HEK293 (cell line): ENCODE measurements around the gene GUK1.

Experiments used
- ATF2 ChIP-seq: fragments of 450-650 bp; formaldehyde crosslinking; IDR thresholded peaks from 2 replicates; pipeline ENCODE4 v1.5.1; 2016; ENCODE audit warnings: missing biosample characterization, missing genetic modification characterization, low read depth
- BCL11A ChIP-seq: fragments of 450-650 bp; formaldehyde crosslinking; IDR thresholded peaks from 2 replicates; pipeline ENCODE4 v1.5.1; 2016; ENCODE audit warnings: low read depth, missing biosample characterization, missing genetic modification characterization
- HOXC10 ChIP-seq: sonication (generic); formaldehyde crosslinking; IDR thresholded peaks from 2 replicates; pipeline ENCODE4 v1.8.1; 2023; ENCODE audit warnings: mild to moderate bottlenecking, missing genetic modification reagents
- MYNN ChIP-seq: fragments of 450-650 bp; formaldehyde crosslinking; IDR thresholded peaks from 2 replicates; pipeline ENCODE4 v1.5.1; 2016; ENCODE audit warnings: missing biosample characterization, missing genetic modification characterization, borderline replicate concordance
- PATZ1 ChIP-seq: fragments of 450-650 bp; formaldehyde crosslinking; IDR thresholded peaks from 2 replicates; pipeline ENCODE4 v1.5.1; 2016; ENCODE audit warnings: missing biosample characterization, missing genetic modification characterization
- SCRT1 ChIP-seq: fragments of 450-650 bp; formaldehyde crosslinking; IDR thresholded peaks from 2 replicates; pipeline ENCODE4 v1.5.1; 2016; ENCODE audit warnings: missing biosample characterization, missing genetic modification characterization, borderline replicate concordance
- SCRT2 ChIP-seq: fragments of 450-650 bp; formaldehyde crosslinking; IDR thresholded peaks from 2 replicates; pipeline ENCODE4 v1.5.1; 2016; ENCODE audit warnings: missing biosample characterization, missing genetic modification characterization
- SP2 ChIP-seq: fragments of 450-650 bp; formaldehyde crosslinking; IDR thresholded peaks from 2 replicates; pipeline ENCODE4 v1.5.1; 2016; ENCODE audit warnings: missing biosample characterization, missing genetic modification characterization
- SP7 ChIP-seq: fragments of 450-650 bp; formaldehyde crosslinking; IDR thresholded peaks from 2 replicates; pipeline ENCODE4 v1.5.1; 2016; ENCODE audit warnings: missing biosample characterization, missing genetic modification characterization
- YY2 ChIP-seq: fragments of 450-650 bp; formaldehyde crosslinking; IDR thresholded peaks from 2 replicates; pipeline ENCODE4 v1.5.1; 2016; ENCODE audit warnings: missing biosample characterization, missing genetic modification characterization
- ZBTB17 ChIP-seq: fragments of 450-650 bp; formaldehyde crosslinking; IDR thresholded peaks from 2 replicates; pipeline ENCODE4 v1.5.1; 2016; ENCODE audit warnings: missing biosample characterization, missing genetic modification characterization
- ZBTB20 ChIP-seq: fragments of 450-650 bp; formaldehyde crosslinking; IDR thresholded peaks from 2 replicates; pipeline ENCODE4 v1.5.1; 2016; ENCODE audit warnings: missing biosample characterization, missing genetic modification characterization
- ZNF133 ChIP-seq: fragments of 450-650 bp; formaldehyde crosslinking; IDR thresholded peaks from 2 replicates; pipeline ENCODE4 v1.5.1; 2016; ENCODE audit warnings: missing biosample characterization, missing genetic modification characterization
- ZNF157 ChIP-seq: fragments of 450-650 bp; formaldehyde crosslinking; IDR thresholded peaks from 2 replicates; pipeline ENCODE4 v1.5.1; 2016; ENCODE audit warnings: missing biosample characterization, missing genetic modification characterization
- ZNF202 ChIP-seq: fragments of 450-650 bp; formaldehyde crosslinking; IDR thresholded peaks from 2 replicates; pipeline ENCODE4 v1.5.1; 2016; ENCODE audit warnings: missing biosample characterization, missing genetic modification characterization, borderline replicate concordance
- ZNF354C ChIP-seq: fragments of 450-650 bp; formaldehyde crosslinking; IDR thresholded peaks from 2 replicates; pipeline ENCODE4 v1.5.1; 2016; ENCODE audit warnings: missing biosample characterization, missing genetic modification characterization, low read depth, borderline replicate concordance
- ZNF366 ChIP-seq: fragments of 450-650 bp; formaldehyde crosslinking; conservative IDR thresholded peaks from 2 replicates; pipeline ENCODE4 v1.5.1; 2016; ENCODE audit warnings: missing biosample characterization, missing genetic modification characterization
- ZNF473 ChIP-seq: fragments of 450-650 bp; formaldehyde crosslinking; IDR thresholded peaks from 2 replicates; pipeline ENCODE4 v1.5.1; 2017; ENCODE audit warnings: missing biosample characterization, missing genetic modification characterization
- ZNF510 ChIP-seq: fragments of 450-650 bp; formaldehyde crosslinking; IDR thresholded peaks from 2 replicates; pipeline ENCODE4 v1.5.1; 2018; ENCODE audit warnings: mild to moderate bottlenecking, missing genetic modification characterization, missing biosample characterization; ENCODE audit not compliant: insufficient replicate concordance
- ZNF624 ChIP-seq: fragments of 450-650 bp; formaldehyde crosslinking; IDR thresholded peaks from 2 replicates; pipeline ENCODE4 v1.5.1; 2017; ENCODE audit warnings: missing biosample characterization, missing genetic modification characterization
- ZNF629 ChIP-seq: fragments of 450-650 bp; formaldehyde crosslinking; IDR thresholded peaks from 2 replicates; pipeline ENCODE4 v1.5.1; 2017; ENCODE audit warnings: missing biosample characterization, missing genetic modification characterization
- ZNF704 ChIP-seq: fragments of 450-650 bp; formaldehyde crosslinking; IDR thresholded peaks from 2 replicates; pipeline ENCODE4 v1.5.1; 2016; ENCODE audit warnings: missing biosample characterization, missing genetic modification characterization
- ZNF747 ChIP-seq: fragments of 450-650 bp; formaldehyde crosslinking; IDR thresholded peaks from 2 replicates; pipeline ENCODE4 v1.5.1; 2016; ENCODE audit warnings: missing biosample characterization, missing genetic modification characterization
- ZNF777 ChIP-seq: fragments of 450-650 bp; formaldehyde crosslinking; IDR thresholded peaks from 2 replicates; pipeline ENCODE4 v1.5.1; 2017; ENCODE audit warnings: missing biosample characterization, missing genetic modification characterization, borderline replicate concordance
- ZSCAN23 ChIP-seq: fragments of 450-650 bp; formaldehyde crosslinking; IDR thresholded peaks from 2 replicates; pipeline ENCODE4 v1.5.1; 2016; ENCODE audit warnings: missing biosample characterization, missing genetic modification characterization
- TF ChIP-seq, protein P1 (sequence below): fragments of 450-650 bp; formaldehyde crosslinking; optimal IDR thresholded peaks from 2 replicates; pipeline ENCODE3; 2016; ENCODE audit warnings: missing biosample characterization, mild to moderate bottlenecking, missing genetic modification characterization
- TF ChIP-seq, protein P2 (sequence below): fragments of 450-650 bp; IDR thresholded peaks from 2 replicates; pipeline ENCODE4 v1.5.1; 2018; ENCODE audit warnings: missing biosample characterization, mild to moderate bottlenecking, missing genetic modification characterization
- TF ChIP-seq, protein P3 (sequence below): fragments of 450-650 bp; formaldehyde crosslinking; IDR thresholded peaks from 2 replicates; pipeline ENCODE4 v1.5.1; 2017; ENCODE audit warnings: missing biosample characterization, mild to moderate bottlenecking, missing genetic modification characterization, moderate library complexity

The GUK1 gene

GRCh38 chr1:228109073-228109961, 30.8 kb upstream of the GUK1 start, which contains the start of gene MRPL55 (continued):
- TF ChIP-seq, protein P1, sequence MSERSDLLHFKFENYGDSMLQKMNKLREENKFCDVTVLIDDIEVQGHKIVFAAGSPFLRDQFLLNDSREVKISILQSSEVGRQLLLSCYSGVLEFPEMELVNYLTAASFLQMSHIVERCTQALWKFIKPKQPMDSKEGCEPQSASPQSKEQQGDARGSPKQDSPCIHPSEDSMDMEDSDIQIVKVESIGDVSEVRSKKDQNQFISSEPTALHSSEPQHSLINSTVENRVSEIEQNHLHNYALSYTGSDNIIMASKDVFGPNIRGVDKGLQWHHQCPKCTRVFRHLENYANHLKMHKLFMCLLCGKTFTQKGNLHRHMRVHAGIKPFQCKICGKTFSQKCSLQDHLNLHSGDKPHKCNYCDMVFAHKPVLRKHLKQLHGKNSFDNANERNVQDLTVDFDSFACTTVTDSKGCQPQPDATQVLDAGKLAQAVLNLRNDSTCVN = peak; percentile 48
- no peak for TF ChIP-seq ZNF366 (tag by site-specific recombination)
- TF ChIP-seq ZNF704 = no peak
- peak; percentile 81 for TF ChIP-seq BCL11A (tag by site-specific recombination)
- no peak for TF ChIP-seq ZNF777 (tag by site-specific recombination)
- peak; percentile 99 for TF ChIP-seq ATF2
- TF ChIP-seq, protein P2, sequence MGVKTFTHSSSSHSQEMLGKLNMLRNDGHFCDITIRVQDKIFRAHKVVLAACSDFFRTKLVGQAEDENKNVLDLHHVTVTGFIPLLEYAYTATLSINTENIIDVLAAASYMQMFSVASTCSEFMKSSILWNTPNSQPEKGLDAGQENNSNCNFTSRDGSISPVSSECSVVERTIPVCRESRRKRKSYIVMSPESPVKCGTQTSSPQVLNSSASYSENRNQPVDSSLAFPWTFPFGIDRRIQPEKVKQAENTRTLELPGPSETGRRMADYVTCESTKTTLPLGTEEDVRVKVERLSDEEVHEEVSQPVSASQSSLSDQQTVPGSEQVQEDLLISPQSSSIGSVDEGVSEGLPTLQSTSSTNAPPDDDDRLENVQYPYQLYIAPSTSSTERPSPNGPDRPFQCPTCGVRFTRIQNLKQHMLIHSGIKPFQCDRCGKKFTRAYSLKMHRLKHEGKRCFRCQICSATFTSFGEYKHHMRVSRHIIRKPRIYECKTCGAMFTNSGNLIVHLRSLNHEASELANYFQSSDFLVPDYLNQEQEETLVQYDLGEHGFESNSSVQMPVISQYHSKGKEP (tag by site-specific recombination) = peak; percentile 98
- 0 out of 2 replicates have a peak, but pooled peaks have one; percentile 69 for TF ChIP-seq YY2
- TF ChIP-seq ZNF510 (tag by site-specific recombination) = no peak
- TF ChIP-seq SCRT1 (tag by site-specific recombination) = 0 out of 2 replicates have a peak, but pooled peaks have one; percentile 10
- TF ChIP-seq PATZ1 = peak; percentile 96
- TF ChIP-seq HOXC10 (CRISPR knock-in tag) = peak; percentile 92
- peak; percentile 100 for TF ChIP-seq ZNF629
- TF ChIP-seq ZBTB17 (tag by site-specific recombination) = peak; percentile 82
- TF ChIP-seq MYNN = no peak
- no peak for TF ChIP-seq ZNF133 (tag by site-specific recombination)
- no peak for TF ChIP-seq ZNF354C (tag by site-specific recombination)
- no peak for TF ChIP-seq ZNF473 (tag by site-specific recombination)
- no peak for TF ChIP-seq ZNF624 (tag by site-specific recombination)
- no peak for TF ChIP-seq ZNF747
- peak; percentile 47; the same call in 1 of the 2 replicates for TF ChIP-seq SCRT2
- TF ChIP-seq, protein P3, sequence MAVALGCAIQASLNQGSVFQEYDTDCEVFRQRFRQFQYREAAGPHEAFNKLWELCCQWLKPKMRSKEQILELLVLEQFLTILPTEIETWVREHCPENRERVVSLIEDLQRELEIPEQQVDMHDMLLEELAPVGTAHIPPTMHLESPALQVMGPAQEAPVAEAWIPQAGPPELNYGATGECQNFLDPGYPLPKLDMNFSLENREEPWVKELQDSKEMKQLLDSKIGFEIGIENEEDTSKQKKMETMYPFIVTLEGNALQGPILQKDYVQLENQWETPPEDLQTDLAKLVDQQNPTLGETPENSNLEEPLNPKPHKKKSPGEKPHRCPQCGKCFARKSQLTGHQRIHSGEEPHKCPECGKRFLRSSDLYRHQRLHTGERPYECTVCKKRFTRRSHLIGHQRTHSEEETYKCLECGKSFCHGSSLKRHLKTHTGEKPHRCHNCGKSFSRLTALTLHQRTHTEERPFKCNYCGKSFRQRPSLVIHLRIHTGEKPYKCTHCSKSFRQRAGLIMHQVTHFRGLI = 0 out of 2 replicates have a peak, but pooled peaks have one; percentile 22
- TF ChIP-seq SP2 = peak; percentile 99
- no peak for TF ChIP-seq ZNF202 (tag by site-specific recombination)
- peak; percentile 94 for TF ChIP-seq SP7
- peak; percentile 65; the same call in 1 of the 2 replicates for TF ChIP-seq ZBTB20 (tag by site-specific recombination)
- TF ChIP-seq ZNF157 = 0 out of 2 replicates have a peak, but pooled peaks have one; percentile 23
- peak; percentile 89; the same call in 1 of the 2 replicates for TF ChIP-seq ZSCAN23 (tag by site-specific recombination)
